GM12878 (cell line): Measurements from ENCODE around the gene FYB1.
"Not testable (repeated sequence)": the region's sequence is repeated elsewhere in the genome, so short reads cannot be mapped to it uniquely, and the experiment has no call there.

Source experiments
- BRCA1 ChIP-seq: IDR thresholded peaks from 2 replicates; pipeline ENCODE4 v1.6.1; 2011; ENCODE audit warnings: low read depth, low read length, improper control_type of control experiment
- CBFB ChIP-seq: IDR thresholded peaks from 2 replicates; pipeline ENCODE4 v1.6.1; 2016; ENCODE audit warnings: antibody characterized with exemption, low read depth
- POLR2A ChIP-seq: IDR thresholded peaks from 2 replicates; pipeline ENCODE4 v1.6.1; 2011; ENCODE audit warnings: low read depth, mild to moderate bottlenecking, low read length
- TAF1 ChIP-seq: IDR thresholded peaks from 2 replicates; pipeline ENCODE4 v1.6.1; 2011; ENCODE audit warnings: mild to moderate bottlenecking, low read depth, low read length, borderline replicate concordance

- not testable (repeated sequence) for TF ChIP-seq POLR2A, CBFB, TAF1, BRCA1
Observed at GRCh38 chr5:39221671-39222070, 2.3 kb upstream of the FYB1 start.
